ENCODE results near the gene ST3GAL4.

GRCh38 chr11:126456783-126457542, 101.5 kb downstream of the ST3GAL4 start:
- TF ChIP-seq USF2 (IDR thresholded peaks at IDR 0.05), result no peak
- TF ChIP-seq CTCF (IDR thresholded peaks at IDR 0.05), result no peak
- no peak for TF ChIP-seq SMC3 (IDR thresholded peaks at IDR 0.05)
- TF ChIP-seq BCL3 (IDR thresholded peaks at IDR 0.05), result no peak
- TF ChIP-seq POLR2A (IDR thresholded peaks at IDR 0.05; ENCODE audit: low read length), result no peak
- TF ChIP-seq RAD21 (conservative IDR thresholded peaks at IDR 0.05 in 1 of 2, IDR thresholded peaks at IDR 0.05 in 1 of 2), result no peak
- TF ChIP-seq ZFP36 (IDR thresholded peaks at IDR 0.05; ENCODE audit: borderline replicate concordance, partially characterized antibody), result no peak
- no peak for TF ChIP-seq NPAS2 (CRISPR knock-in tag; IDR thresholded peaks at IDR 0.05; ENCODE audit: borderline replicate concordance)
- no peak for TF ChIP-seq CHD4 (IDR thresholded peaks at IDR 0.05; ENCODE audit: borderline replicate concordance)
- no peak for TF ChIP-seq ATOH8 (CRISPR knock-in tag; IDR thresholded peaks at IDR 0.05; ENCODE audit: low read depth)

All from A549 (cell line).